Esophagus squamous epithelium (tissue), 4 donors: Measurements from ENCODE around the gene PRR36.

Source experiments
- CTCF ChIP-seq, 6 experiments: fragments of 450-650 bp in 4 of 6; fragments of 200-600 bp in 2 of 6; sonication (generic) in 2 of 6; IDR thresholded peaks; one replicate each; pipeline ENCODE4 v1.5.1; 2016 to 2019; ENCODE audit warnings: antibody characterized with exemption in 6 of 6, mild to moderate bottlenecking in 4 of 6, moderate library complexity in 4 of 6
- POLR2A ChIP-seq, 4 donors: fragments of 450-650 bp; IDR thresholded peaks; one replicate each; pipeline ENCODE4 v1.6.1; 2017; ENCODE audit warnings: antibody characterized with exemption in 4 of 4, mild to moderate bottlenecking in 4 of 4, moderate library complexity in 3 of 4

- TF ChIP-seq CTCF (IDR thresholded peaks at IDR 0.05) = no peak
- TF ChIP-seq POLR2A (IDR thresholded peaks at IDR 0.05) = no peak
These were observed 25.3 kb downstream of the PRR36 start for GRCh38 chr19:7848779-7849457.
